NB4 (cell line): Measurements from ENCODE around the gene THSD4.

ENCODE experiments used
- DNase-seq: peaks from one replicate; pipeline ENCODE4 v3.0.0; 2010; ENCODE audit warnings: low read depth
- H3K4me3 ChIP-seq: one replicate; pipeline ENCODE4 v1.5.1; 2011; ENCODE audit warnings: mild to moderate bottlenecking, low read depth, low read length, moderate library complexity
- MAX ChIP-seq: IDR thresholded peaks from 2 replicates; pipeline ENCODE4 v1.6.1; 2011; ENCODE audit warnings: low read depth, low read length
- MYC ChIP-seq: IDR thresholded peaks from 2 replicates; pipeline ENCODE4 v1.6.1; 2011; ENCODE audit warnings: low read depth, low read length
- POLR2A ChIP-seq: IDR thresholded peaks from 2 replicates; pipeline ENCODE4 v1.6.1; 2011; ENCODE audit warnings: mild to moderate bottlenecking; ENCODE audit not compliant: insufficient read length; ENCODE audit errors: extremely low read depth
- TF ChIP-seq, protein P1 (sequence below): IDR thresholded peaks from one replicate; pipeline ENCODE4 v1.5.1; 2012; ENCODE audit warnings: low read depth, low read length

Gene THSD4

GRCh38 chr15:71638876-71639275 lies 523.6 kb downstream of the THSD4 start:
- no peak for TF ChIP-seq MAX
- no peak for TF ChIP-seq MYC
- TF ChIP-seq, protein P1, sequence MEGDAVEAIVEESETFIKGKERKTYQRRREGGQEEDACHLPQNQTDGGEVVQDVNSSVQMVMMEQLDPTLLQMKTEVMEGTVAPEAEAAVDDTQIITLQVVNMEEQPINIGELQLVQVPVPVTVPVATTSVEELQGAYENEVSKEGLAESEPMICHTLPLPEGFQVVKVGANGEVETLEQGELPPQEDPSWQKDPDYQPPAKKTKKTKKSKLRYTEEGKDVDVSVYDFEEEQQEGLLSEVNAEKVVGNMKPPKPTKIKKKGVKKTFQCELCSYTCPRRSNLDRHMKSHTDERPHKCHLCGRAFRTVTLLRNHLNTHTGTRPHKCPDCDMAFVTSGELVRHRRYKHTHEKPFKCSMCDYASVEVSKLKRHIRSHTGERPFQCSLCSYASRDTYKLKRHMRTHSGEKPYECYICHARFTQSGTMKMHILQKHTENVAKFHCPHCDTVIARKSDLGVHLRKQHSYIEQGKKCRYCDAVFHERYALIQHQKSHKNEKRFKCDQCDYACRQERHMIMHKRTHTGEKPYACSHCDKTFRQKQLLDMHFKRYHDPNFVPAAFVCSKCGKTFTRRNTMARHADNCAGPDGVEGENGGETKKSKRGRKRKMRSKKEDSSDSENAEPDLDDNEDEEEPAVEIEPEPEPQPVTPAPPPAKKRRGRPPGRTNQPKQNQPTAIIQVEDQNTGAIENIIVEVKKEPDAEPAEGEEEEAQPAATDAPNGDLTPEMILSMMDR: no peak
- TF ChIP-seq POLR2A: no peak

GRCh38 chr15:71639471-71639870 lies 524.2 kb downstream of the THSD4 start:
- TF ChIP-seq POLR2A: no peak
- no peak for TF ChIP-seq MYC
- TF ChIP-seq, protein P1: no peak
- TF ChIP-seq MAX: no peak
- no peak overlapping the region for H3K4me3 ChIP-seq
- DNase-seq: no peak

More at GRCh38 chr15:71638876-71639275, 523.6 kb downstream of the THSD4 start:
- no peak for DNase-seq
- H3K4me3 ChIP-seq: no peak overlapping the region

DNA sequence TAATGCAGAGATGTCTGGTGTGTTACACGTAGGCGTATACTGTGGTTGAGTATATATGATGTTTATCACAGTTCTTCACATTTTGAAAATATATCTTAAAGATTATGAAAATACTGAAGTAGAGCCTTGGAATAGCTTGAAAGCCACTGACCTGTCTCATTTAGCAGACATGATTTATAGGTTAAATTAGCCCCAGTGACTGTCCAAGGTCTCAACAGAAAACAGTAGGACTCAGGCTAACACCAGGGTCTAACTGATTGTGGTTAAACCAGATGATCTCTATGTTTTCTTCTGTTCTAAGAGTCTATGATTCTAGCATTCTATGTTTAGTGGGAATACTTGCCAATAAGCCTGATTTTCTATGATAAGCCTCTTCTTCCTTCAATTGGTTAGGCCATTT lies 528.6 kb downstream of the THSD4 start:
- no peak for DNase-seq
- H3K4me3 ChIP-seq: no peak overlapping the region
- no peak for TF ChIP-seq POLR2A
- no peak for TF ChIP-seq MYC
- TF ChIP-seq MAX: no peak
- TF ChIP-seq, protein P1: no peak

DNA sequence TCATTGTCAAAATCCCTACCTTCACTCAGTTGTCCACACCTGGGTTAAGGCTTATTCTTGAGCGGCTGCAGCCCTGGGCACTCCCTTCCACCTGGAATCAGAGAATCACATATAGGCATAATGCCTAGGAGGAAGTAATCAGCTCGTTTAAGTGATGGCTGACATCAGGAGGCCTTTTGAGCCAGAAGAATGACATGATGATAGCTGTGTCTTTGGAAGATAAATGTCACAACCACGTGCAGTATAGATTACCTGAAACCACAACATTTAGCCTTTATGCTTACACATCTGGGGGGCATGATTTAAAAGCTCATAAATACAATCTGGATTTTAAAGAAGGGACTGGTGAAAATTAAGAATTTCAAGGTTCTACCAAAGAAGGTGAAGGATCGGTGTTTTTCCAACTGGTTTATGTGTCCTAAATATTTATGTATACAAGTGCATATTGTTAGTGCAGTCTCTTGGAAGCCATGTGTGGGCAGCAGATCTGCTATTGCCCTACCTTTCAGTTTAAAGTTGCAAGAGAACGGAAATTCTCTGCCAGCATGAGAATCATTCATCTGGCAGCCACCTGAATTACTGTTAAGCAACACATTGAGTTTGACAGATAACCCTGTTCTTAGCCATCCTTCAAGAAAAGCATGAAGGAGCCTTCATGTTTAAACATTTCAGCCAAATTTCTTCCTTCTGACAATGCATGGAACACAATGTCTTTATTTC lies 531.7 kb downstream of the THSD4 start:
- H3K4me3 ChIP-seq: no peak overlapping the region
- no peak for DNase-seq
- TF ChIP-seq, protein P1: no peak
- TF ChIP-seq MAX (no peak), MYC (no peak), POLR2A (no peak)

GRCh38 chr15:71647487-71647808 lies 532.2 kb downstream of the THSD4 start:
- TF ChIP-seq MAX: no peak
- TF ChIP-seq, protein P1: no peak
- TF ChIP-seq MYC: no peak
- TF ChIP-seq POLR2A: no peak
- H3K4me3 ChIP-seq: no peak overlapping the region
- no peak for DNase-seq
